HG03442 (cell line): Measurements from ENCODE around the gene SLC30A3.
A peak's percentile ranks its signal among the peaks of the same experiment; 100 is the strongest.
"Not testable (repeated sequence)": the region's sequence is repeated elsewhere in the genome, so short reads cannot be mapped to it uniquely, and the experiment has no call there.

Experiments
- ATAC-seq: cut with Tn5 transposase; IDR thresholded peaks from one replicate; pipeline ENCODE4 v1.9.1; 2021; ENCODE audit warnings: mild to moderate bottlenecking, moderate library complexity; ENCODE audit not compliant: unreplicated experiment

SLC30A3 gene

GRCh38 chr2:27262379-27263286 is at the start of gene SLC30A3:
Gene SLC30A3, minus strand, starts transcription at chr2:27263047. Its CDS starts 141 bp downstream, at chr2:27262906.
- peak; percentile 42 for ATAC-seq

GRCh38 chr2:27312152-27312551 is 49.3 kb upstream of the SLC30A3 start:
- no peak for ATAC-seq

GRCh38 chr2:27309651-27310050 is 46.8 kb upstream of the SLC30A3 start:
- no peak for ATAC-seq

GRCh38 chr2:27308359-27308881 is 45.6 kb upstream of the SLC30A3 start, which contains the start of gene UCN:
Gene UCN, minus strand, starts transcription at chr2:27308445. Its CDS starts 550 bp downstream, at chr2:27307895.
- ATAC-seq, result no peak

- no peak for ATAC-seq
Measured at GRCh38 chr2:27307545-27308358, 44.9 kb upstream of the SLC30A3 start.

GRCh38 chr2:27307287-27307544 is 44.4 kb upstream of the SLC30A3 start:
- no peak for ATAC-seq

- ATAC-seq, result no peak
Measured at GRCh38 chr2:27306573-27307286, 43.9 kb upstream of the SLC30A3 start.

- no peak for ATAC-seq
Measured at GRCh38 chr2:27306136-27306535, 43.3 kb upstream of the SLC30A3 start.

- no peak for ATAC-seq
Measured at GRCh38 chr2:27305516-27305915, 42.7 kb upstream of the SLC30A3 start.

- no peak for ATAC-seq
Measured at GRCh38 chr2:27304488-27305240, 41.8 kb upstream of the SLC30A3 start.

GRCh38 chr2:27303093-27304025 is 40.5 kb upstream of the SLC30A3 start:
- ATAC-seq, result no peak

GRCh38 chr2:27300606-27301005 is 37.8 kb upstream of the SLC30A3 start:
- ATAC-seq, result not testable (repeated sequence)

- no peak for ATAC-seq
Measured at GRCh38 chr2:27298391-27299080, 35.7 kb upstream of the SLC30A3 start.

GRCh38 chr2:27297195-27297594 is 34.3 kb upstream of the SLC30A3 start:
- ATAC-seq, result no peak

GRCh38 chr2:27296481-27296880 is 33.6 kb upstream of the SLC30A3 start:
- no peak for ATAC-seq

GRCh38 chr2:27294928-27295327 is 32.1 kb upstream of the SLC30A3 start:
- ATAC-seq, result no peak

- no peak for ATAC-seq
Measured at GRCh38 chr2:27291865-27292264, 29.0 kb upstream of the SLC30A3 start.

- ATAC-seq, result no peak
Measured at GRCh38 chr2:27290549-27290948, 27.7 kb upstream of the SLC30A3 start.

- no peak for ATAC-seq
Measured at GRCh38 chr2:27288610-27289009, 25.8 kb upstream of the SLC30A3 start.
